GM18508 (cell line): ENCODE measurements around the gene SORL1.
A peak's percentile ranks its signal among the peaks of the same experiment; 100 is the strongest.

Experiments used
- ATAC-seq: cut with Tn5 transposase; IDR thresholded peaks from one replicate; pipeline ENCODE4 v1.9.1; 2021; ENCODE audit warnings: moderate number of reproducible peaks; ENCODE audit not compliant: insufficient read depth, unreplicated experiment

SORL1 gene

DNA sequence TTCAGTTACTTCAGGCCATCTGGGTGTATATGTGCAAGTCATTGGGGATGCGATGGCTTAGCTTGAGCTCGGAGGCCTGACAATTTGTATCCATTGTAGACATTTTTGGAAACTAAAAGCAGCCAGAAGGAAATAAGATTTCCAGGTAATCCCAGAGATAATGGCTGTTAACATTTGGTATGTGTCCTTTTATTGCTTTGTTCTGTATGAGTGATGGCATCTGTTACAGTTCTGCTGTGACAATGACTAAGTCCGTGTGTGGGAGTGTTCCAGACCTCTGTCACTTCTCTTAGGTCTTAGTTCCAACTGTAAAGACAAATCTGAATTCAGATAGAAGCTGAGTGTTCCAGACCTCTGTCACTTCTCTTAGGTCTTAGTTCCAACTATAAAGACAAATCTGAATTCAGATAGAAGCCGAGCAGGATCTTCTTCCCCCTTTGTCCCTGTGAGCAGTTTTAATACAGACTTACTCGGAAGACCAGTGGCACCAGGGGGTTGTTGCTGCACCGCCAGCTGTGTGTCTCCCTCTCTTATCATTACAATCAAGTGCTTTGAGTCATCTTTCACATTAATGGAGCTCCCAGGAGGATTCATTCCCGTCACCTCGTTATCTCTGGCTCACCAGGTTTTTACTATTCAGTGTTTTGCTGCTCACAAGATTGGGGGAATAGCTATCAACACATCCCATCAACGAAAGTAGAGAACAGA, 191.5 kb downstream of the SORL1 start:
- no peak for ATAC-seq

DNA sequence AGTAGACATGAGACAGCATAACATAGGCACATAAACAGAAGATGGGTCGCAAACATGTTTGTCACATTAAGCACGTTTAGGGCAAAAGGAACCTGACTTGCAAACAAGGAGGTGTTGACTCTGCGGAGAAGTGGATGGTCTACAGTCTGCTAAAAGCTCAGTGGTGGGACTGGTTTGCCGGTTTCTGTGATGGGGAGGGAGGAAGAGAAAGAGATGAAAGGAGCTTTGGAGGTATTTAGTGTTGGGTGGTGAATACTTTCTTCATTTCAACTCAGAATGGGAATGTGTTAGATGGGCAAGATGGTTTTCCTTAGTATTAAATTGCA, 192.0 kb downstream of the SORL1 start:
- ATAC-seq, result no peak

- ATAC-seq, result no peak
Observed at GRCh38 chr11:121645001-121645400, 192.9 kb downstream of the SORL1 start.

DNA sequence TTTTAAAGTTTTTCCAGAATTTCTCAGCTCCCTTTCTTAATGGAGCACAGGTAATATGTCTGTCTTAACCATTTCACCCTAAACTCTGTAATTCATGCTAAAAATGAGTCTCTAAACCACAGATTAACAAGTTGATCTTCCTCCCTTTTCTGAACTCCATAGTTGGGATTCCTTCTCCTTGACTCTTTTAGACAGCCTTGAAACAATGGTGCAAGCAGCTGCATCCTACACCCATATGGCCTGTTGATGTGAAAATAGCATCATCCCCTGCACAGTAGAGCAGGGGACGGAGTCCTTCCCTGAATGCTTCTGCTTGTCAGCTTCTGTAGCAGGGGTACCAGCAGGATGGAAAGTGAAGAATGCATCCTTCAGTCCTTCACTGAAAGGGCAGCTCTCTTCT, 193.5 kb downstream of the SORL1 start:
- no peak for ATAC-seq

- no peak for ATAC-seq
Observed at GRCh38 chr11:121648306-121648705, 196.2 kb downstream of the SORL1 start.

DNA sequence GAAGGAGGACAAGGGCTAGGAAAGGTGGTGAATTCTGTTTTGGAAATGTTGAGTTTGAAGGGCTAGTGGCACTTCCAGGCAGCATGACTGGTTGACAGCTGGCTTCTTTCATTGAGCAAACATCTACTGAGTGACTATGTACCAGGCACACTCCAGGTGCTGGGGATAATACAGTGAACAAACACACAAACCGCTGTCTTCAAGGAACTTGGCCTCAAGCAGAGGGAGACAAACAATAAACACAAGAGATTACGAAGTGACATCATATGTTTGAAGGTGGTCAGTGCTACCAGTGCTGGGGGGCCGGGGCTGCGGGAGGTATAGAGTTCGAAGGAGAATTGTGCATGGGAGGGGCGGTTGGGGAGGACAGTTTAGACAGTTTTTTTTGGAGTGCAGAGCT, 197.7 kb downstream of the SORL1 start:
- no peak for ATAC-seq

DNA sequence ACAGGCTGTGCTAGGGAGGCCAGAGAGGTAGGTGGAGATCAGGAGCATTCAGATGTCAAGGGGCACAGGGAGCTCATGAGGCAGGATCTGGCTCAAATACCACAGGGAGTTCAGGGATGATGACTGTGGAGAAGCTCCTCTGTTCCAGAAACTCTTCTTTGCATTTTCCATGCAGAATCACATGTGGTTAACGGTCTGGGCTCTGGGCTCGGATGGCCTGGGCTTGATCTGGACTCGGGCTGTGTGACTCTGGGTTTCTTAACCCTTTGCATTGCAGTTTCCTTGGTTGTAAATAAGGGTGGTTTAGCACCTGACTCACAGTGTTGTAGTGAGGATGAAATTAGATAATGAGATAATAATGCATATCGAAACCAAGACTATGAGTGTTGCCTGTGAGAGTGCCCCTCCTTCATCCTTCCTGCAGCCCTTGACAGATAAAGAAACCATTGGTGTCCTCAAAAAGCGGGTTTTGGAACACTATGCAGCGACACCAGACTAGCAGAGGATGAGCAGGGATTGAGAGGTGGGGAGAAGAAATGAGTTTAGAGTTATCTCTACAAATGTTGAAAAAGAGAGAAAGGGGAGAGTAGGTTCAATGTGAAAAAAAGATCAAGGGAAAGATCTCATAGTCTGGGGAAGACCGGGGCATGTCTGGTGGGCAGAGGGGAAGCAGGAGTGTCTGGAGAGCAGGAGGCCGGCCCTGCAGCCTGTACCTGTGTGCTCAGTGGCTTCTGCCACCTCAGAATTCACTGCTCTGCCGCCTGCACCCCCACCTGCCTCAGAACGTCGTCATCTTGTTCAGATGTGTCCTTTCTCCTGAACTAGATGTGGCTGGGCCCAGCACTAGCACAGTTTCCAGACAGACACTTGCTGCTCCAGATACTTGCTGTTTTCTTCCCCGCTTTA, 198.5 kb downstream of the SORL1 start:
- ATAC-seq, result no peak

DNA sequence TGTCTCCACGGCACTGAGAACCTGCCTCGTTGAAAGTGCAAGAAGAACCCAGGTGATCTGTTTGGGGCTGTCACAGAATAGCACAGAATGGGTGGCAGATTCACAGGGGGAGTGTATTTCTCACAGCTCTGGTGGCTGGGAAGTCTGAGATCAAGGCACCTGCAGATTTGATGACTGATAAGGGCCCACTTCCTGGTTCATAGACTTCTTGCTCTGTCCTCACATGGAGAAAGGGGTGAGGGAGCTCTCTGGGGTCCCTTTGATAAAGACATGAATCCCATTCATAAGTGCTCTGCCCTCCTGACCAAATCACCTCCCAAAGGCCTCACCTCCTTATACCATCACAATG, 199.1 kb downstream of the SORL1 start:
- no peak for ATAC-seq

DNA sequence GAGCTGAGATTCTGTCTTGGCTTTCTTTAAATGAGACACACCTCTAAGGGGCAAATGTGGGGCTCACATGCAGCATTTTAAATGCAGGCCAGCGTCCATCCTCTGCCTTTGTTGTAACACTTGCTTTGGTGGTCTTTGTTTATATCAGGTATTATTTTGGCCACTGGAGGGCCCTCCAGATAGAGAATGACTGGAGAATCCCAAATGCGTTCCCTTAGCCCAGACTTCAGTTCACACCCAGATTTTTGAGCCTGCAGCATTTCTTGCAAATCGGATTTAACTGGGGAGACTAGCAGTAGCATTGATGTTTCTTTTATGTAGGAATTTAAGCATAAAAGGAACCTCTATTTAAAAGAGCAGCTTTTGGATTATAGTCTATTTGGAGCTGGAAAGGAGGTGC, 200.9 kb downstream of the SORL1 start:
- no peak for ATAC-seq

DNA sequence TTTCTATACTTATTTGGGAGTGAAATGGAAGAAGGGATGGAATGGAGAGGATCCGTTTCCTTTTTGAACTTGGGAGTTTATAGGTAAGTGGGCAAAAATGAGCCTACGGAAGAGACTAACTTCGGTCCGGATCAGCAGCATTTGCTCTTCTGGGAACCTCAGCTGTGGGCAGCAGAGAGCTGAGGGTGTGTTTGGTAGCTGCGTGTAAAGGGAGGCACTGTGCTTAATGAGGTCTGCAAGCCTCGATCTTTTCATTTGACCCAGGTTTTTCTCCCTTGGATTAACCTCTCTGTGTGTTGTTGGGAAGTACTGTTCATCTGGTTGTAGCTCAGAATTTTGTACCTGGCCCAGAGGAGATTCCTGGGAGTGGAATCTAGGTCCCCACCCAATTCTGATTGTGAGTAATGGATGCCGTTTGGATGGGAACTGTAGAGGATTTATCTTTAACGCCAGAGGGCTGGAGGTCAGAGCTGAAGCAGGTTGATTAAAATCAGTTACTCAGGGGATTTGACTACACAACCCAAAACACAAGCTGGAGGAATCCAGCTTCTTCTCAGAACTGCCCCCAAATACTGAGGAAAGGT, 202.2 kb downstream of the SORL1 start:
- no peak for ATAC-seq

DNA sequence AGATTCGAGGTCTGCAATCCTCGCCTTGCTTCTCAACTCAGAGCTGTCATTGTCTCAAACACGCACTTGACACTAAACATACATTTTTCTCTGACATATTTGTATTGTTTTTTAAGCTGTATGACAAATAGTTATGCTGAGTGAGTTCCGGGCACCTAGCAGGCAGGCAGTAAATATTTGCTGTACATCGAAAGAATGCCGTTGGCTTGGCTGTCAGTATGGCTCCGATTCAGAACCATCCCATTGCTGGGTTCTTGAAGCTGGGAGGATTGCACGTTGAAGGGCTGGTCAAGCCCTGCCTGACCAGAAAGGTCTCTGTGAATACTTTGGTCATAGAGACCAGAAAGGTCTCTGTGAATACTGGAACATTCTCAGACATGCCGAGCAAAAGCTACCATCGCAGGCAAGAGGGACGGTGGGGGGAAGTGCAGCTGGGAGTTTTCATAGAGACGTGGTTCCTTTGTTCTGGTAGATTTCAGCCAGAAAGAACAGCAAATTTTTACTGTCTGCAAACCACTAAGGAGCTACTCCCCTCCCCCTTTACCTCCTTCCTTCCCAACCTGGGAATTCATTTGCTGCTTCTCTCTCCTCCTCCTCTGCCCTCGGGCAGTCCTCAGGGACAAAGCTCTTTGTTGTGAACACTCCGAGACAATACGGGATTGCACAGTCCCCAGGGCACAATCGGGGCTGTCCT, 202.9 kb downstream of the SORL1 start:
- ATAC-seq, result no peak

DNA sequence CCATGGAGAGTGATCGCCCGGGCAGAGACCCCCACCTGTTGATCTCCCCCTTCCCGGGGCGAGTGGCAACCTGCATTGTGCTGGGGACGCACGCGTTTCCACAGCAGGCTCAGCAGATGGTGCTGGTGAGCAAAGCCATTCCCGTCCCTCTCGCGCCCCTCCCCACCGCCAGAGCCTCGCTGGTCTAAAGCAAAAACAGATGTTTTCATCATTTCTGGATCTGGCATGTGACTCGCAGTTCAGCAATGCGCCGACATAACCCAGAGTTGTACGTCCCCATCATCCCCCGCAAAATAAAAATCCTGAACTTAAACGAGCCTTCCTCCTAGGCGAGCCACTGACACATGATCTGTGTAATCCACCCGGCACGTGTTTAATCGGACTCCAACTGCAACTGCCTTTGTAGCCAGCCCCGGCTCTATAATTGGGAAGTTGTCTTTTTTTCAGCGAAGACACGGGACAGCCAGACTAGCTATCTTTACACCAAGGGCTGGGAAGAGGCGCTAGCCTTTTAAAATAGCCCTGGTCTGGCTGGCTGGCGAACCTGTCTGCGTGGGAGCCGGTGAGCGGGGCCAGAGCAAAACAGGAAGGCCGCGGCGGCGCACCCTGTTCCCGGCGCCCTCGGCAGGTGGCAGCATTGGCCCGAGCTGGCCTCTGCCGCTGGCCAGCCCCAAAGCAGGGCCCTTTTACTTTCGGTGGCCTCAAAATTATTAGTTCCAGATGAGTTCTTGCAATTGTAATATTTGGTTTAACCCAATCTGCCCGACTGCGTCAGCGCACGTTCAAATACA, 203.6 kb downstream of the SORL1 start:
- ATAC-seq, result peak; percentile 54

GRCh38 chr11:121656328-121657090, 204.4 kb downstream of the SORL1 start:
- ATAC-seq, result no peak

GRCh38 chr11:121657146-121657545, 205.0 kb downstream of the SORL1 start:
- ATAC-seq, result no peak

DNA sequence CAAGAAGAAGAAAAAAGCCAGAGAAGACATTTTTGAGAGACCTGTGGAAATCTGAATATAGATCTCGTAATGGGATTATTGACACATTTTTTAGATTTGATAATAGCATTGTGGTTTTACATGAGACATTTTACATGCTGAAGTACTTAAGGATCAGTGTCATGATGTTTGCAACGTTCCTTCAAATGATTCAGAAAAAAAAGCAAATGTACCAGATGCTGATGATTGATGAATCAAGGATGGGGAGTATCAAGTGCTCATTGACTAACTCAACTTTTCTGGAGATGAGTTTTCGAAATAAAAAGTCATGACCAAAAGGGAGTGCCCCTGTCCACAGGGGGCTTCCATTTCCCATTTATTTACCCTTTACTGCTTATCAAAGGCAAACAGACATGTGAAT, 207.7 kb downstream of the SORL1 start:
- no peak for ATAC-seq

DNA sequence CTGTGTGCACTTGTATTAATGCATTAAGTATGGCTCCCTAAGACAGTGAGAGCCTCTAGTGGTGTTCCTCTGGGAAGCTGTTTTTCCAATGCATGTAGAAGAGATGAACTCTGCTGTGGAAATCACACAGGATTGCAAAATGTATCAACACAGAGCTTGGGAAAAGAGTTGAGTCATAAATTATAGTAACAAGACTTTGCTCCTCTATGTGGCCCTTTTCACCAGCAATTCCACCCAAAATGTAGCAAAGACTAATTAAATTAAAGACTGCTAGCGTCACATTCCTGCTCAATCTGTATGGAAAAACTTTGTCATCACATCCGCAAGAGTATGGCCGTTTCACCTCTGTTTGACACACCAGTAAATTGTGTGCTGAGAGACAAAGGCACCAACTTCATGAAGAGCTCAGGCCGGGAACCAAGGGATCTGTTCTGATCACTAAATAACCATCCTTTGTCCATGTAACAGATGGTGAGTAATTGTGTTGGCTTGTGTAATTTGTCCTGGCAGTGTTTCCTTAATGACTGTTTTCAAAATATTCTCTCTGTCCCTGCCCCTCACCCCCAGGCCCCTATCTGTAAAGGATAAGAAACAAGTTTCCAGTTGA, 209.9 kb downstream of the SORL1 start:
- no peak for ATAC-seq

DNA sequence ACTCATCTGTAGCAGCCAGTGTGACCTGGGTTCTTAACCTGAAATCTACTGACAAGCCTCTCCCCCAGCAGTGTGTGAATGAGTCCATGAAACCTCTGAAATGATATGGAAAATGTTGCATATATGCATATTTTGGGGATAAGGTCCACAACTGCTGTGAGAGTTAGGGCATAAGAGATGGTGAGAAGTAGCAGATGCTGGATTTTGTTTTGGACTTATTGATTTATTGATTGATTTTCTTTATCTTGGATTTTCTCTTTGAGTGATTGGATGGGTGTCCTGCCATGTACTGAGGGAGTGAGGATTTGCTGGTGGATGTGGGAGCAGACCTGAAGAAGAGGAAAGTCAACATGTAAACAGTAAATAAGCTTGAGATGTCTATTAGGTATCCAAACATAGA, 212.0 kb downstream of the SORL1 start:
- ATAC-seq, result no peak

- ATAC-seq, result no peak
Observed at GRCh38 chr11:121665206-121665838, 213.2 kb downstream of the SORL1 start.

DNA sequence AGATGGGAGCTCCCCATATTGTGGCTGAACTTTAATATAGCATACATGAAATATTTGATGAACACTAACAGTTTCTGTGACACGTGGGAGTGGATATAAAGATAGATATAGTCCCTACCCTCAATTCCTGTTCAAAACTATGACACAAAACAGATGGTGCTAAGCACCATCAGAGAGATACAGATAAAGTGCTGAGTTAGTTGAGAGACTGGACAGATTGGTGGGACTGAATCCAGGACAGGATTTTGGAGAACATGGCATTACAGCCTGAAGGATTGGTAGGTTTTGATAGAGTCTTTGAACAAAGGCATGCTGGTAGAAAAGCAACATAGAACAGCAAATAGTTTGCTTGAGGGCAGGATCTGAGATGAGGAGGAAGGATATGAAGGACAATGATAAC, 215.7 kb downstream of the SORL1 start:
- ATAC-seq, result no peak
